HG03025 (cell line): ENCODE measurements around the gene TMEM88.
"Not testable (repeated sequence)": the region's sequence is repeated elsewhere in the genome, so short reads cannot be mapped to it uniquely, and the experiment has no call there.

ENCODE experiments used
- ATAC-seq: cut with Tn5 transposase; IDR thresholded peaks from one replicate; pipeline ENCODE4 v1.9.1; 2021; ENCODE audit warnings: mild to moderate bottlenecking, moderate library complexity; ENCODE audit not compliant: unreplicated experiment, low FRiP score

TMEM88 gene

DNA sequence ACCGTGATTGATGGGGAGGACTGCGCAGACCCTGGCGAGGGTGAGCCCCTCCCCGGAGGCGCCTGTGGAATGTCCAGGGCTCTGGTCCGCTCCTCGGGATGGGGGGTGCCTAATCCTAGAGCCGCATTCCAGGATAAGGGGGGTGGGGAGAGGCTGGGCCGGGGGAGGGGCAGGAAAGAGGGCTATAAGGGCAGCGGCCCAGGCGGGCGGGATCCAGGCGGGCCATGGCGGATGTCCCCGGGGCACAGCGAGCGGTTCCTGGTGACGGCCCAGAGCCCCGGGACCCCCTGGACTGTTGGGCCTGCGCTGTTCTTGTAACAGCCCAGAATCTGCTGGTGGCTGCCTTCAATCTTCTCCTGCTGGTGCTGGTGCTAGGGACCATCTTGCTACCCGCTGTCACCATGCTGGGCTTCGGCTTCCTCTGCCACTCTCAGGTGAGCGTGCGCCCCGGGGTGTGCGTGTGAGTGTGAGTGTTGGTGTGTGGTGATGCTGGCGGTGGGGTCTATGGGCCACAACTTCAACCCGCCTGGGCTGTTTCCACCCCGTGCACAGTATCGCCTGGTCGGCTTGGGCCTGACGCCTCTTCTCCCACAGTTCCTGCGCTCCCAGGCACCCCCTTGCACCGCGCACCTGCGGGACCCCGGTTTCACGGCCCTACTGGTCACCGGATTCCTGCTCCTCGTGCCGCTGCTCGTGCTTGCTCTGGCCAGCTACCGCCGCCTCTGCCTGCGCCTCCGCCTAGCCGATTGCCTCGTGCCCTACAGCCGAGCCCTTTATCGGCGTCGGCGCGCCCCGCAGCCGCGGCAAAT lies at the start of gene TMEM88:
Gene TMEM88, plus strand, starts transcription at position 216 of the 809 bp plus-strand sequence. Its CDS starts 9 bp downstream, at position 225.
- no peak for ATAC-seq

DNA sequence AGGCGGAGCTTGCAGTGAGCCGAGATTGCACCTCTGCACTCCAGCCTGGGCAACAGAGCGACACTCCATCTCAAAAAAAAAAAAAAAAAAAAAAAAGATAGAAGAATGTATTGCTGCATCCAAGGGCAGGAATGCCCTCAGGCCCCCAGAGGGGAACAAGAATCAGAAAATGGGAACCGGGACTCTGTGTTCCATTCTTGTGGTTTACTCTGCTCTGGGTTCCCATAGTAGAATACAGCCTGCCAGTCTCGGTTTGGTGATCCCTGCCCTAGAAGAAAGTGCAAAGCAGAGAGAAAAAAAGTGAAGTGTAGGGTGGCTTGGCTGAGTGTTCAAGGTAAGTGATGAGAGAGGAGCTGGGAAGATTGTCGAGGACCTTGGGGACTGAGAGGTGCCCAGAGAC lies 48.3 kb upstream of the TMEM88 start:
- no peak for ATAC-seq

- no peak for ATAC-seq
These were observed 47.7 kb upstream of the TMEM88 start for GRCh38 chr17:7807206-7807605.

GRCh38 chr17:7809086-7809790 lies 45.6 kb upstream of the TMEM88 start:
- no peak for ATAC-seq

- not testable (repeated sequence) for ATAC-seq
These were observed 45.0 kb upstream of the TMEM88 start for GRCh38 chr17:7809791-7810343.

DNA sequence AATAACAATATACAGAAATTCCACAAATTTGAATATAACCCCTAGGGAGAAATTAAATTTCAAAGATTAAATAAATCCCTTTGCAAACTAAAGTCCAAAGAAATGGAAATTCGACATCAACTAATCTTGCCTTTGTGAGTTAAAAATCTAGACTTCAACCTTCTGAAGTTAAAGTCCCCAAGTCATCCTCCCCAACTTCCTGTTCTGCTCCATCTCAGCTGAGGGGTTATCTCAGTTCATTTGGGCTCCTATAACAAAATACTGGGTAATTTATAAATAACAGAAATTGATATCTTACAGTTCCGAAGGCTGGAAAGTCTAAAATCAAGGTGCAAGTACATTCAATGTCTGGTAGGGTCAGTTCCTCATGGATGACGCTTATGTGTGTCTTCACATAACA lies 43.6 kb upstream of the TMEM88 start:
- no peak for ATAC-seq

DNA sequence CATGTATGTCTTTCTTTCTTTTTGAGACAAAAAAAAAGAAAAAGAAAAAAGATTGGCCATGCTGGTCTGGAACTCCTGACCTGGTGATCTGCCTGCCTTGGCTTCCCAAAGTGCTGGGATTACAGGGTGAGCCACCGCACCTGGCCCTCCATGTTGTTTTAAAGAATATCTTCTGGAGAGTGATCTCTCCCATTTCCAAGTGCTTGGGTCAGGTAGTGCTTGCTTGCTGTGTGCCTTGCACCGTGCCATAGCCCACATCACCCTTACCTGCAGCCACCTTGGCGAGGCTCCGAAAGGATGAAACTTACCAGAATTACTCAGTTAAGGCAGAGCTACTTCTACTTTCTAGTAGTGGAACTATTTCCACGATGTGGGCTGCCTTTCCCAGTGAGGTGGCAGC lies 39.9 kb upstream of the TMEM88 start:
- no peak for ATAC-seq

- ATAC-seq: no peak
These were observed 37.8 kb upstream of the TMEM88 start for GRCh38 chr17:7816926-7817642.

- no peak for ATAC-seq
These were observed 37.3 kb upstream of the TMEM88 start for GRCh38 chr17:7817643-7817964.

DNA sequence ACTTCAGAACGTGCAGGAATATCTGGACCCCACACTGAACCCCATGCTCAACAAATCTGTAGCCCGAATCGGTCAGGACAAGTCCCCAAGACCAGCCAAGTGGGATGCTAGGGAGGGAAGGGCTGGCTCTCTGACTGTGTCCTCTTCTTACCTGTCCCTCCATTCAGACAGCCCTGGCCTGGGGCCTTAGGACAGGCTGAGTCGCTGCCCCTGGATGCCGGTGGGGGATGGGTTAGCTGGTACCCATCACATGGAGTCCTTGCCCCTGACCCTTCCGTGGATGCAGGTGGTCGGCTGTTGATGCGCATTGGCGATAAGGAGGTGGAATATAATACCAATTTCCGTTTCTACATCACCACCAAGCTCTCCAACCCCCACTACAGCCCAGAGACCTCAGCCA lies 36.8 kb upstream of the TMEM88 start:
- no peak for ATAC-seq

- ATAC-seq: no peak
These were observed 35.9 kb upstream of the TMEM88 start for GRCh38 chr17:7818746-7819645.

GRCh38 chr17:7820231-7820630 lies 34.6 kb upstream of the TMEM88 start:
- ATAC-seq: no peak

DNA sequence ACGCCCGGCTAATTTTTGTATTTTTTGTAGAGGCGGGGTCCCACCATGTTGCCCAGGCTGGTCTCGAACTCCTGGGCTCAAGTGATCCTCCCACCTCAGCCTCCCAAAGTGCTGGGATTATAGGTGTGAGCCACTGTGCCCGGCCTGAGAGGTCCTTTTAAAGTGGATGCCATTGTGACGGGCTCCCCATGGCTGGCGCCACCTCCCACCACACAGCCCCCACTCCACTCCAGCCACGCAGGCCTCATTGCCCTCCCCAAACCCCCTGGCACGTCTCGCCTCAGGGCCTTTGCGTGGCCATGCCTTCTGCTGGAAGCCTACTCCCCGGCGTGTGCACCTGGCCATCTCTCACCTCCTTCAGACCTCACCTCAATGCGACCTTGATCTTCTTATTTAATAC lies 32.7 kb upstream of the TMEM88 start:
- no peak for ATAC-seq

DNA sequence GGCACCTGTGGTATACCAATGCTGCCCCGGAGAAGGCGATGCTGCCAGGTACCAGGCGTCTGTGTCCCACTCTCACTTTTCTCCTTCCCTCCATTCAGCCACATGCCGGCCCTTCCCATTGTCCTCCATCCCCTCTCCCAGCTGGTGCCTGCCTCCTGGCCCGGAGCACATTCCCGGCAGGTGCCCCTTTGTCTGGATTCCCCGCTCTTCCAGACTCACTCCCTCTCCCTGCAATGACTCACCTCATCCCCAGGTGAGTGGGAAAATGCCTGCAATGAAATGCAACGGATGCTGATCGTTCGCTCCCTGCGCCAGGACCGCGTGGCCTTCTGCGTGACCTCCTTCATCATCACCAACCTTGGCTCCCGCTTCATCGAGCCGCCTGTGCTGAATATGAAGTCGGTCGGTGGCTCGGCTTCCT lies 31.3 kb upstream of the TMEM88 start:
- no peak for ATAC-seq

- no peak for ATAC-seq
These were observed 30.6 kb upstream of the TMEM88 start for GRCh38 chr17:7824021-7824924.

DNA sequence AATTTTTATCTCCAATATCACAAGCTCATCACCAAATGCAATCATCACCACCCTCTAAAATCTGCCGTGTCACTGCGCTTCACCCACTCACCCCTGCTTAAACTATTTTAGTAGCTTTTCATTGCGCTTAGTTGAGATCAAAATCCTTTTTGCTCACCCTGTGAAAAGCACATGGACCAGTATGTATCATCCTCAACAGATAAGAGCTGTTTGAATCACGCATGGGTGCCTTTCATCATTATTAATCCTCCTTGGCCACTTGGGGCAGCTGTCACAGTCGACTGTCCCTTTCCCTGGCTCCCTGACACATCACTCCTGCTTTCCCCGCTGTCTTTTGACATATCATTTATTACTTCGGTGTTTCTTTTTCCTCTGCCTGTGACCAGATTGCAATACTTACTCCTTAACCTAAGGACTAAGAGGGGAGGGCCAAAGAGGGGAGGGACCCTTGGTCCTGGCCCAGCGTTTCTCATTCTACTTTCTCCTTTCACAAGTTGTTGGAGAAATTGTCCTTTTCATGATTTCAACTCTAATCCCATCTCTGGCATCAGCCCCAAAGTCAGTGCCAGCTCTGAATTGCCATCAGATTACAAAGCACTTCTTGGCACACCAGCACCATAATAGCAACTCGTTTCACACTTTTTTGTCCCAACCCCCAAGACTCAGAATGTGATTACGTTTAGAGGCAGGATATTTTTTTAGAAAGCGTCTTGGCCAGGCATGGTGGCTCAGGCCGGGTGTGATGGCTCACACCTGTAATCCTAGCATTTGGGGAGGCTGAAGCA lies 29.5 kb upstream of the TMEM88 start:
- ATAC-seq: no peak

- no peak for ATAC-seq
These were observed 24.2 kb upstream of the TMEM88 start for GRCh38 chr17:7830616-7831015.

GRCh38 chr17:7831233-7831632 lies 23.6 kb upstream of the TMEM88 start:
- ATAC-seq: no peak
